Stimulated activated CD4-positive, alpha-beta T cell treated with anti-CD3 and anti-CD28 coated beads, TNF-alpha, amount 100 ng/mL, for 48 hours (primary cell): ENCODE data around the gene HRH2.
"Not testable (repeated sequence)": the region's sequence is repeated elsewhere in the genome, so short reads cannot be mapped to it uniquely, and the experiment has no call there.

Experiments used
- DNase-seq, 3 donors: peaks; one replicate each; pipeline ENCODE4 v3.0.0-alpha.2; 2020; ENCODE audit warnings: low read depth in 3 of 3

The HRH2 gene

GRCh38 chr5:175740014-175740413 is 82.1 kb downstream of the HRH2 start:
- no peak for DNase-seq

DNA sequence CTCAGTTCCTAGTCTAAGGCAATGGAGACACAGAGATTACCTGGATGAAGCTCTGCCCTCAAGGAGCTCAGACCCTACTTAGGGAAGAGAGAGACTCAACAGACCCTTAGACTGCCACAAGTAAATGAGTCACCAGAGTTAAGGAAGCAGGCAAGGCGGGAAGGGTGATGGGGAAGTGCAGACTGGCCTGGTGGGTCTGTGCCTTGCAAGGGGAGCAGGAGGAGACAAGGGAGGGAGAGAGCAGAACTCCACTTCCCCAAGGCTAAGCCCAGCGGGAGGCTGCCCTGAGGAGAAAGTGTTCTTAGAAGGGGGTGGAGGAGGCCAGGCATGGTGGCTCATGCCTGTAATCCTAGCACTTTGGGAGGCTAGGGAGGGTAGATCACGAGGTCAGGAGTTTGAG is 83.7 kb downstream of the HRH2 start:
- DNase-seq, result no peak

DNA sequence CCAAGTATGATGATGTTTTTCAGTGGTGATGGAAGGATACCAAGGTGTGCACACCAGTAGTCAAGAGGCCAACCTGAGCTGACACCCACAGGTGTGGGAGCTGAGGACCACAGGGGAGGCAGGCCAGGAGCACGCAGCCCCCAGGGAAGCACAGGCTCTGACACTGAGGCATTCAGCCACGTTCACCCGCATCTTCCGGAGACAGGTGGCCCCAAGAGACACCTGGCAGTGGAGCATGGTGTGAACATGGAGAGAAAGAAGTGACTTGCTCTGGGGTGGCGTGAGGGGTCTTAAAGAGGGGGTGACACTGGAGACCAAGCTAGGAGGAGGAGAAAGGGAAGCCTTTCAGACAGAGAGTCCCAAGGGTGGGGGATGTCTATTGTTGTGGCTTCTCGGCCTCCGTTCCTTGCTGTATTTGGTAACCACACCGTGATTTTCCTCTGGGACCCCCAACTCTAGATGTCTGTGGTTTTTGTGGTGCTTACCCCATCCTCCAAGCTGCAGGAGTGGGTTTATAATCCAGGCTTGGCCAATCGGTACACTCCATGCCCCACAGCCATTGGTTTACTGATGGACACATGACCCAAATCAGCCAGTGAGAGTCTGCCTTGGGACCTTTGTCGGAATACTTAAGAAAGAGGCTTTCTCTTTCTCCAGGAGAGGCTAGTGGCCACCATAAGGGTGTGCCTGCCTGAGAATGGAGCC is 84.6 kb downstream of the HRH2 start:
- no peak for DNase-seq

- DNase-seq, result no peak
These were observed 85.9 kb downstream of the HRH2 start for GRCh38 chr5:175743676-175744210.

DNA sequence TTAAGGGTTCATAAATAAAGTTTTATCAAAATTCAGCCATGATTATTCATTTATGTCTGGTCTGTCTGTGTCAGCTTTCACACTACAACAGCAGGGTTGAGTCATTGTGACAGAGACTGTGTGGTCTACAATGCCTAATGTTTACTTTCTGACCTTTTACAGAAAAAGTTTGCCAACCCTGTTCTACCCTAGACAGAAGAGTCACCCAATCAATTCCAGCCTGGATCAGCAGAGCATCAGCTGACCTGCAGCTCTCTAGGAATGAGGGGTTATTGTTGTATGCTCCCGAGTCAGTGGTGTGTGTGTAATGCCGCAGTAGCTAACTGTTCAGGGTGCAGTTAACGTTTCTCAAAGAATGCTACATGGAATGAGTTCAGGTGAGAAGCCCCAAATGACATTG is 87.3 kb downstream of the HRH2 start:
- DNase-seq, result no peak

GRCh38 chr5:175746851-175747250 is 89.0 kb downstream of the HRH2 start:
- DNase-seq, result no peak

DNA sequence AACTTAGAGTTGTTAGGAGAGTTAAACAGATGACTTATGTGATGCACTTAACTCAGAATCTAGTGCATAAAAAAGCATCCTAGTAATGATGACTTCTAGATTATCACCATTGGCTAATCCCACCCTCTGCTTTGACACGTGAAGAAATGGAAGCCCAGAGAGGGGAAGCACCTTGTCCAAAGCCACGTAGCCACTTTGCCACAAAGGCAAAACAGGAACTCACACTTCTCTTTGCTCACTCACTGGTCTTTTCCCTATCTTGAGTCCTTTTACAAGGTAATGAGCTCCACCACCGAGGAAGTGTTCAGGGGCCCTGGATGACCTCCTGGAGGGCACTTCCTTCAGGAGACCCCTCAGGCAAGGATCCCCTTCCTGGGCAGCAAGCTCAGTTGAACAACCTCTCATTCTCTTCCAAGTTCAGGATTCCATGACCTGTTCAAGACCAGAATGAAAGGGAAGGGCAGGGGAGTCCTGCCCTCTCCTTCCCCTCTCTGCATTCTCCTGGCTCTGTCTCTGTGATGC is 89.7 kb downstream of the HRH2 start:
- no peak for DNase-seq

DNA sequence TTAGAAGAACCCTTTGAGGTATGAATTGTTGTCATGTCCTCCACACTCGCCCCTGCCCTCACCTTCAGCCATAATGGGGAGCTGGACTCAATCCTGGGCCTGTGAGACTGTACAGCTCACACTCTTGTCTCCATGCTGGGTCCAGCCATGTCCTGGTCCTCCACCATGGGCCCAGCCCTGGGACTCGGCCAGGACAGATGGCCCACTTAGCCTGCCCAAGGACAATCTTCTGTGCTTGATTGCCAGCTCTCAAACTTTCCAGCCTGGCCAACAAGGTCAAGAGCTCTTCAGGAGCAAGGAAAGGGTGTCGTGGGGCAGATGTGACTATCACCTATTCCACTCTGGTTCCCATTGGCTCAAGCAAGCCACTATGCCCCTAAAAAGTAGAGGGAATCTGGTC is 90.8 kb downstream of the HRH2 start:
- DNase-seq, result no peak

GRCh38 chr5:175749591-175749990 is 91.7 kb downstream of the HRH2 start:
- DNase-seq, result no peak

GRCh38 chr5:175750511-175750931 is 92.7 kb downstream of the HRH2 start:
- no peak for DNase-seq

DNA sequence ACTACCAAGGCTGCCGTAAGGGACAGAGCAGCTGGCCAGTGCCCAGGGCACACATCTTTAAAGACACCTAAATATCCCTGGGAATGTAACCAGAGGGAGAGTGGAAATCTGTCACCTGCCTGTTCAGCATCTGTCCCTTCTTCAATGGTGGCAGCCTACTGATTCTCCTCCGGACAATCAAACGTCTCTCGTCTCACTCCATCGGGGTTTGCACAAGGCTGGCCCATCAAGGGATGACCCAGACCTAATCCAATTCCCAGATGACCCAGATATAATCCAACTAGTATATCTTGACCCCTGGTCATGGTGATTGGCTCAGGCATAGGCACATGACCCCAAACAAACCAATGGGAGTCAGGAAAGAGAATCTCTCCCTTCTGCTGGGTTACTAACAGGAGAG is 93.5 kb downstream of the HRH2 start:
- DNase-seq, result no peak

DNA sequence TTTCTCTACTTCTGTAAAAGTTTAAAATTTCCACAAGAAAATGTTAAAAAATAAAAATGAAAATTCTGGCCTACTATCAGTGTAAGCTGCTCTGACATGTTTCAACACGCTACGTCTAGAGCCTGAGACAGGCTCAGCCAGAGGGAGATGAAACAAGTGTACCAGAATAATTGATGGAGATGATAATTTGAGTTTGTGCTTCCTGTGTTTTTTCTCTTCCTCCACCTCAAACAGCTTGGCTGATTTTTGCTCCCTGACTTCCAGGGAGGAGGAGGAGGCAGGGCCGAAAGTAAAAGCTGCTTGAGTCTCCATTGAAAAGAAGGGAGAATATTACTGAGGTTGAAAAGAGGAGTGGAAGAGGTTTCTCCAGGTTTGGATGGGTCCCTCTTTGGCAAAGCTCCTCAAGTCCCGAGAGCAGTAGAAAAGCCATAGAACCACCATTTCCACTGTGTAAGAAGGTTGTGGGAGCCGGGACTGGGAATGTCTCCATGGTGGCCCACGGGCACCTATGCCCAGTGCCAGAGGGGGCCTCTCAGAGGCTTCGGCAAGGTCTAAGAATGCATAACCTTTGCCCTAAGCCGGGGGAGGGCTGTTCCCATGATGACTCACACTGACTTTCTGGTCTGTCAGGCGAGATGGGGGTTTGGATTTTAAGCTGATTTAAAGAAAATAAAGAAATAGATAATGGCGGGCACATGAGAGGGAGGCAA is 95.1 kb downstream of the HRH2 start:
- no peak for DNase-seq

DNA sequence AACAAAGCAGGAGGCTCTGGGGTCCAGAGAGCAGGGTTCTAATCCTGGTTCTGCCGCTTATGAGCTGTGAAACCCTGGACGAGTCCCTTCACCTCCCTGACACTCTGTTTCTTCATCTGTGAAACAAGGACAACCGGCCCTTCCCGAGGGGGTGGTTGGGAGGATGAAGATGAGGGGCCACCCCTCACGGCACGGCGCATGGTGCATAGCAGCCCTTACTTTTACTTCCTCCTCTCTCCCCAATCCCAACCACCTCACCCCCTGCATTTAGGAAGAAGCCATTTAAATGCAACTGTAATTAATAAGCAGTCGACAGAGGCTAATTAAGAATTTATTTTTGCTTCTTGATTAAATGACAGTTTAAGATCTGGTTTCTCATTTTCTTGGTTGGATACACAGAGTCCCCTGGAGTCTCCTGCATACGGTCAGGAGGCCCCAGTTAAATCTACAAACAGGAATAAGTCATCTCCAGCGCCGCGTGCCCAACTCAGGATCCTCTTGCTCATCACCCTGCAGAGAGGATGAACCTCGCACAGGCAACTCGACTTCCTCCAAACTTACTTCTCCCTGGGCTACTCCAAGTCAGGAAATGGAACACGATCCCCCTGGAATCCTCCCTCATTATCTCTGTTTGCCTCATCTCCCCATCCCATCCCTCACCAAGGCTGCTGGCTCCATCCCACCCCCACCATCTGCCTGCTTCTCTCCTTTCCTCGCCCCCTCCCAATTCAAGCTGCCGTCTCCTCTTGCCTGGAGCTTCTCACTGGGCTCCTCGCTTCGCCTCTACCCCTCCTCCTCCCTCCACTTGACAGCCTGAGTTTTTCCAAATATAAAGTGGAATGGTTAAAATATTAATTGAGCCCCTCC is 95.9 kb downstream of the HRH2 start:
- DNase-seq, result no peak

DNA sequence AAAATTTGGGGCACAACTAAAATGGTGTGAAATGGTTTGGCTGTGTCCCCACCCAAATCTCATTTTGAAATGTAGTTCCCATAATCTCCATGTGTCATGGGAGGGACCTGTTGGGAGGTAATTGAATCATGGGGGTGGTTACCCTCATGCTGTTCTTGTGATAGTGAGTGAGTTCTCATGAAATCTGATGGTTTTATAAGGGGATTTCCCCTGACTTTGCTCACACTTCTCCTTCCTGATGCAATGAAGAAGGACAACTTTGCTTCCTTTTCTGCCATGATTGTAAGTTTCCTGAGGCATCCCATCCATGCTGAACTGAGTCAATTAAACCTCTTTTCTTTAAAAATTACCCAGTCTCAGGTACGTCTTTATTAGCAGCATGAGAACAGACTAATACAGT is 102.1 kb downstream of the HRH2 start:
- DNase-seq, result not testable (repeated sequence)
